CD4-positive, CD25-positive, alpha-beta regulatory T cell (primary cell): Measurements from ENCODE around the gene ENO2. TPM values are rescaled to one million over a fixed set of nuclear protein-coding genes. Genes with fewer than 3 reads are reported as not detected.
A peak's percentile ranks its signal among the peaks of the same experiment; 100 is the strongest.
"Not testable (repeated sequence)": the region's sequence is repeated elsewhere in the genome, so short reads cannot be mapped to it uniquely, and the experiment has no call there.

Source experiments
- ATAC-seq, 2 donors: fragments of 150-1000 bp; cut with Tn5 transposase; one replicate each; pipeline ENCODE4 v1.10.0; 2021; ENCODE audit warnings: low read depth in 2 of 2, moderate number of reproducible peaks in 2 of 2, moderate library complexity in 1 of 2
- DNase-seq, 3 donors: peaks; one replicate each; pipeline versions ENCODE4 v3.0.0 to v3.0.0-alpha.2; 2012 to 2022; ENCODE audit warnings: mixed read lengths in 1 of 3
- H3K27ac ChIP-seq: one replicate; pipeline ENCODE4 v1.7.0; 2013; ENCODE audit warnings: mild to moderate bottlenecking, low read length; ENCODE audit not compliant: insufficient read depth, poor library complexity, severe bottlenecking
- H3K27me3 ChIP-seq: one replicate; pipeline ENCODE4 v1.7.0; 2013; ENCODE audit warnings: low read length; ENCODE audit not compliant: control insufficient read depth, insufficient read depth
- H3K36me3 ChIP-seq: one replicate; pipeline ENCODE4 v1.7.0; 2013; ENCODE audit warnings: mild to moderate bottlenecking, low read length, moderate library complexity; ENCODE audit not compliant: control insufficient read depth, insufficient read depth
- H3K4me1 ChIP-seq: 2 replicates; pipeline ENCODE4 v1.7.0; 2013; ENCODE audit warnings: mild to moderate bottlenecking, low read length; ENCODE audit not compliant: insufficient read depth, control insufficient read depth, poor library complexity, severe bottlenecking
- H3K4me3 ChIP-seq: one replicate; pipeline ENCODE4 v1.7.0; 2013; ENCODE audit warnings: low read depth, mild to moderate bottlenecking, low read length, moderate library complexity
- H3K9me3 ChIP-seq, 2 experiments: 1 replicate in 1 of 2; 2 replicates in 1 of 2; pipeline ENCODE4 v1.7.0; 2013; ENCODE audit warnings: low read length in 2 of 2, mild to moderate bottlenecking in 1 of 2, moderate library complexity in 1 of 2; ENCODE audit not compliant: control insufficient read depth in 2 of 2
- H3K27ac Mint-ChIP-seq, 3 donors: one replicate each; pipeline ENCODE4 v1.8.0; 2020 to 2022; ENCODE audit warnings: mild to moderate bottlenecking in 3 of 3, mixed read lengths in 3 of 3, moderate library complexity in 2 of 3
- H3K27me3 Mint-ChIP-seq: one replicate; pipeline ENCODE4 v1.8.0; 2022; ENCODE audit warnings: mild to moderate bottlenecking, mixed read lengths
- H3K36me3 Mint-ChIP-seq: one replicate; pipeline ENCODE4 v1.8.0; 2020; ENCODE audit warnings: mixed read lengths
- H3K4me1 Mint-ChIP-seq, 4 donors: one replicate each; pipeline ENCODE4 v1.8.0; 2020 to 2022; ENCODE audit warnings: mixed read lengths in 4 of 4, mild to moderate bottlenecking in 1 of 4
- H3K4me3 Mint-ChIP-seq, 4 donors: one replicate each; pipeline ENCODE4 v1.8.0; 2020 to 2022; ENCODE audit warnings: mild to moderate bottlenecking in 4 of 4, mixed read lengths in 4 of 4, moderate library complexity in 3 of 4
- H3K9me3 Mint-ChIP-seq, 7 donors: one replicate each; pipeline ENCODE4 v1.8.0; 2020 to 2022; ENCODE audit warnings: mixed read lengths in 7 of 7, mild to moderate bottlenecking in 3 of 7, moderate library complexity in 2 of 7
- polyA plus RNA-seq, 4 donors: library from polyadenylated mRNA; unstranded; fragments of 300-500 nt; fragmentation: Illumina TruSeq; gene quantifications; one replicate each; pipeline ENCODE4 v1.2.3, GENCODE V29; 2021
- total RNA-seq: library from RNA; stranded (reverse); gene quantifications from one replicate; pipeline ENCODE4 v1.2.3, GENCODE V29; 2022

The ENO2 gene
- total and polyA plus RNA-seq, 5 donors from 2014 or later: 18.1 to 88.2 (median 23.2) TPM

- DNase-seq (no peak), ATAC-seq (no peak)
- H3K4me1 ChIP-seq: peaks cover 6% of the 10 kb centered on the region
- H3K36me3 ChIP-seq: no peaks in the 10 kb centered on the region
- H3K27me3 ChIP-seq: no peaks in the 10 kb centered on the region
- Mint-ChIP-seq H3K27me3 (no peaks in the 10 kb centered on the region), H3K27ac (no peak overlapping the region), H3K4me3 (no peak overlapping the region), H3K36me3 (no peaks in the 10 kb centered on the region), H3K4me1 (peaks cover 0 to 7% (median 3%) of the 10 kb centered on the region in 4 donors), H3K9me3 (no peaks in the 10 kb centered on the region)
- H3K9me3 ChIP-seq: no peaks in the 10 kb centered on the region
- no peak overlapping the region for H3K27ac ChIP-seq
- no peak overlapping the region for H3K4me3 ChIP-seq
Measured at GRCh38 chr12:6899837-6900519, 14.4 kb upstream of the ENO2 start.

GRCh38 chr12:6902448-6902847 is 11.9 kb upstream of the ENO2 start:
- Mint-ChIP-seq H3K4me3 (peak overlapping the region in 1 of 4 donors; percentile 42), H3K27ac (no peak overlapping the region), H3K36me3 (no peaks in the 10 kb centered on the region), H3K4me1 (peaks cover 0 to 7% (median 3%) of the 10 kb centered on the region in 4 donors), H3K27me3 (no peaks in the 10 kb centered on the region), H3K9me3 (no peaks in the 10 kb centered on the region)
- H3K9me3 ChIP-seq: no peaks in the 10 kb centered on the region
- no peak for ATAC-seq
- no peak overlapping the region for H3K4me3 ChIP-seq
- no peak for DNase-seq
- no peaks in the 10 kb centered on the region for H3K36me3 ChIP-seq
- no peak overlapping the region for H3K27ac ChIP-seq
- H3K4me1 ChIP-seq: peaks cover 10% of the 10 kb centered on the region
- H3K27me3 ChIP-seq: no peaks in the 10 kb centered on the region

GRCh38 chr12:6903722-6904121 is 10.7 kb upstream of the ENO2 start:
- Histone ChIP-seq H3K27ac (no peak overlapping the region), H3K4me1 (peaks cover 10% of the 10 kb centered on the region), H3K9me3 (no peaks in the 10 kb centered on the region), H3K27me3 (no peaks in the 10 kb centered on the region), H3K4me3 (no peak overlapping the region), H3K36me3 (no peaks in the 10 kb centered on the region)
- ATAC-seq (no peak), DNase-seq (no peak)
- no peaks in the 10 kb centered on the region for H3K9me3 Mint-ChIP-seq
- peaks cover 0 to 7% (median 3%) of the 10 kb centered on the region in 4 donors for H3K4me1 Mint-ChIP-seq
- no peak overlapping the region for H3K27ac Mint-ChIP-seq
- no peaks in the 10 kb centered on the region for H3K27me3 Mint-ChIP-seq
- peak overlapping the region in 1 of 4 donors; percentile 17 for H3K4me3 Mint-ChIP-seq
- no peaks in the 10 kb centered on the region for H3K36me3 Mint-ChIP-seq

GRCh38 chr12:6904280-6905276 is 9.8 kb upstream of the ENO2 start, which contains the start of gene LRRC23:
LRRC23 (plus strand) TSS chr12:6904822; CDS start chr12:6905634, 812 bp downstream.
- Histone ChIP-seq H3K36me3 (no peaks in the 10 kb centered on the region), H3K4me3 (peak within 1 kb of the TSS; percentile 81), H3K4me1 (peaks cover 10% of the 10 kb centered on the region), H3K9me3 (no peaks in the 10 kb centered on the region), H3K27me3 (no peaks in the 10 kb centered on the region), H3K27ac (peak within 1 kb of the TSS; percentile 92)
- DNase-seq (peak; percentile 97 to 99 (median 98)), ATAC-seq (peak; percentile 98)
- Mint-ChIP-seq H3K27ac (no peak within 1 kb of the TSS), H3K9me3 (no peaks in the 10 kb centered on the region), H3K4me3 (peak within 1 kb of the TSS in 1 of 4 donors; percentile 17), H3K4me1 (peaks cover 0 to 5% (median 2%) of the 10 kb centered on the region in 4 donors), H3K36me3 (no peaks in the 10 kb centered on the region), H3K27me3 (no peaks in the 10 kb centered on the region)

- Mint-ChIP-seq H3K9me3 (no peaks in the 10 kb centered on the region), H3K36me3 (no peaks in the 10 kb centered on the region), H3K27ac (no peak overlapping the region), H3K4me3 (no peak overlapping the region), H3K27me3 (no peaks in the 10 kb centered on the region), H3K4me1 (peaks cover 0 to 2% (median under 1%) of the 10 kb centered on the region in 4 donors)
- no peaks in the 10 kb centered on the region for H3K36me3 ChIP-seq
- DNase-seq (no peak), ATAC-seq (no peak)
- H3K9me3 ChIP-seq: no peaks in the 10 kb centered on the region
- H3K4me1 ChIP-seq: peaks cover 10% of the 10 kb centered on the region
- peak overlapping the region; percentile 92 for H3K27ac ChIP-seq
- H3K27me3 ChIP-seq: no peaks in the 10 kb centered on the region
- H3K4me3 ChIP-seq: peak overlapping the region; percentile 81
Measured at GRCh38 chr12:6905414-6906040, 8.9 kb upstream of the ENO2 start.

- H3K36me3 Mint-ChIP-seq, H3K9me3 ChIP-seq, H3K27me3 Mint-ChIP-seq, H3K27ac Mint-ChIP-seq, H3K4me3 Mint-ChIP-seq, DNase-seq, H3K4me1 Mint-ChIP-seq, H3K27ac ChIP-seq, H3K9me3 Mint-ChIP-seq, H3K4me3 ChIP-seq, ATAC-seq, H3K27me3 ChIP-seq, H3K36me3 ChIP-seq: not testable (repeated sequence)
- peaks cover 10% of the 10 kb centered on the region for H3K4me1 ChIP-seq
Measured at GRCh38 chr12:6908141-6908540, 6.2 kb upstream of the ENO2 start.

- Histone ChIP-seq H3K4me3 (no peak overlapping the region), H3K4me1 (peaks cover 20% of the 10 kb centered on the region), H3K27ac (no peak overlapping the region), H3K27me3 (no peaks in the 10 kb centered on the region), H3K9me3 (no peaks in the 10 kb centered on the region), H3K36me3 (no peaks in the 10 kb centered on the region)
- peak overlapping the region in 2 of 4 donors; percentile 62 to 63 for H3K4me3 Mint-ChIP-seq
- no peaks in the 10 kb centered on the region for H3K27me3 Mint-ChIP-seq
- no peak for DNase-seq
- no peak for ATAC-seq
- no peak overlapping the region for H3K27ac Mint-ChIP-seq
- H3K9me3 Mint-ChIP-seq: no peaks in the 10 kb centered on the region
- H3K4me1 Mint-ChIP-seq: peaks cover 0 to 15% (median 11%) of the 10 kb centered on the region in 4 donors
- H3K36me3 Mint-ChIP-seq: no peaks in the 10 kb centered on the region
Measured at GRCh38 chr12:6909421-6910145, 4.8 kb upstream of the ENO2 start.
